Heart right ventricle (tissue), 16 donors: ENCODE measurements around the gene FTSJ3. TPM values are rescaled to one million over a fixed set of nuclear protein-coding genes. Genes with fewer than 3 reads are reported as not detected.

Source experiments
- ATAC-seq, 8 donors: fragments of 200-7000 bp; cut with Tn5 transposase; one replicate each; pipeline ENCODE4 v1.9.1; 2020; ENCODE audit warnings: mild to moderate bottlenecking in 8 of 8, moderate library complexity in 8 of 8, moderate number of reproducible peaks in 1 of 8
- DNase-seq, 2 donors: peaks; one replicate each; pipeline ENCODE4 v3.0.0-alpha.2; 2020
- H3K27ac ChIP-seq, 10 donors: fragments of 200-600 bp; sonication (generic) in 2 of 10; one replicate each; pipeline versions ENCODE4 v1.5.0 to v1.8.0; 2020 to 2022; ENCODE audit warnings: mild to moderate bottlenecking in 3 of 10
- H3K27me3 ChIP-seq, 7 donors: fragments of 200-600 bp; one replicate each; pipeline ENCODE4 v1.8.0; 2021 to 2022; ENCODE audit warnings: mild to moderate bottlenecking in 2 of 7
- H3K36me3 ChIP-seq, 9 donors: fragments of 200-600 bp; sonication (generic) in 1 of 9; one replicate each; pipeline versions ENCODE4 v1.5.0 to v1.8.0; 2020 to 2022; ENCODE audit warnings: mild to moderate bottlenecking in 2 of 9
- H3K4me1 ChIP-seq, 9 donors: fragments of 200-600 bp; sonication (generic) in 1 of 9; one replicate each; pipeline versions ENCODE4 v1.5.0 to v1.8.0; 2020 to 2022; ENCODE audit warnings: mild to moderate bottlenecking in 4 of 9
- H3K4me3 ChIP-seq, 10 donors: fragments of 200-600 bp; sonication (generic) in 2 of 10; one replicate each; pipeline versions ENCODE4 v1.5.0 to v1.8.0; 2020 to 2022; ENCODE audit warnings: mild to moderate bottlenecking in 7 of 10, moderate library complexity in 2 of 10
- H3K9me3 ChIP-seq, 11 donors: fragments of 200-600 bp in 10 of 11; sonication (generic) in 2 of 11; one replicate each; pipeline versions ENCODE4 v1.5.0 to v1.8.0; 2013 to 2022; ENCODE audit warnings: mild to moderate bottlenecking in 2 of 11, control low read depth in 1 of 11, moderate library complexity in 1 of 11
- CTCF ChIP-seq, 9 donors: fragments of 200-600 bp; sonication (generic) in 2 of 9; IDR thresholded peaks; one replicate each; pipeline versions ENCODE4 v1.5.0 to v1.8.0; 2021 to 2022; ENCODE audit warnings: antibody characterized with exemption in 9 of 9, mild to moderate bottlenecking in 5 of 9, moderate library complexity in 1 of 9
- WGBS, 2 donors: extraction: QIAGEN DNeasy Blood & Tissue Kit; methylation state at CpG; one replicate each; pipeline ENCODE4 v1.1.7; 2013; ENCODE audit warnings: inconsistent platforms in 1 of 2; 5-methylcytosine and 5-hydroxymethylcytosine counted together
- intact Hi-C, 10 donors: fragments of 100-400 bp; cut with DNase I; formaldehyde crosslinking; loops; one replicate each; pipeline versions ENCODE4 v1.11.1 to v1.14.2; 2022
- polyA plus RNA-seq, 2 donors: library from polyadenylated mRNA; stranded (reverse); fragments of 200-250 nt; gene quantifications; one replicate each; pipeline ENCODE4 v1.2.3, GENCODE V29; 2013
- total RNA-seq, 10 donors: library from RNA; stranded (reverse); fragmentation: NEBNext Ultra II Directional in 3 of 10; extraction: Animal tissue kit (Norgen Biotek cat#: 25700) in 3 of 10; gene quantifications; one replicate each; pipeline versions ENCODE4 v1.2.1 to v1.2.4, GENCODE V29; 2021 to 2023
- donor health status: Arrhythmogenic right ventricular cardiomyopathy.
- donor health status: ischemic (EF 13 %, LVEDD 7.1; RV severe dilation, severe dysfunction).
- donor health status: healthy with polysubstance abuse.
- donor health status: DM: no; HTN: yes; CAD: no.
- donor health status: DM: no; HTN: no; CAD: no.
- donor health status: ischemic (EF 25% LVEDD 6.9; RV normal size, moderate dysfunction).
- donor health status: ischemic (EF 25% LVEDD 5.7; RV mildly dilated, moderate dysfunction).
- donor health status: healthy.
- donor health status: DM: yes; HTN: yes; CAD: no.
- donor health status: Ischemic cardiomyopathy.
- donor health status: ischemic (EF 35%, LVEDD 5.7; RV mildly dilated, moderate dysfunction).
- donor health status: nonischemic (EF 11% LVEDD 7.7; RV severe dilation, severe dysfunction).
- donor health status: DM: yes; HTN: yes; CAD: no.
- donor health status: PGD.
- donor health status: ischemic (EF 29% LVEDD 5.4; RV normal size, mild dysfunction).
- donor health status: nonischemic (EF 23%, LVEDD 6.1; RV moderate dilation, normal function).

The FTSJ3 gene
- total and polyA plus RNA-seq, 12 donors: 14.0 to 43.0 (median 28.4) TPM

GRCh38 chr17:63775420-63775819 lies 52.0 kb downstream of the FTSJ3 start:
- Histone ChIP-seq H3K27ac (peak overlapping the region in 5 of 10 donors; percentile 96 to 99 (median 98)), H3K36me3 (peaks cover 0 to 50% (median 0%) of the 10 kb centered on the region in 9 donors), H3K27me3 (no peaks in the 10 kb centered on the region), H3K4me3 (peak overlapping the region; percentile 67 to 99 (median 92)), H3K4me1 (peaks cover 0 to 74% (median 60%) of the 10 kb centered on the region in 9 donors), H3K9me3 (no peaks in the 10 kb centered on the region)
- no peak for TF ChIP-seq CTCF (IDR thresholded peaks at IDR 0.05)
- ATAC-seq: no peak
- no peak for DNase-seq
- WGBS, 2 donors: 17 to 26% methylated on average over 8 of the region's 8 CpGs
- intact Hi-C loops: loop anchor here in 4 of 10 donors (5.0 to 10.0 kb wide), 3 partner anchors 42 to 52 kb away; partner anchors contain the start of genes FTSJ3 (in 3 of the 4) and PSMC5 (in 3 of the 4)

GRCh38 chr17:63774969-63775265 lies 52.5 kb downstream of the FTSJ3 start:
- H3K36me3 ChIP-seq: peaks cover 0 to 47% (median 0%) of the 10 kb centered on the region in 9 donors
- H3K4me3 ChIP-seq: peak overlapping the region; percentile 67 to 99 (median 92)
- WGBS, 2 donors: 3 to 7% methylated on average over 4 of the region's 4 CpGs
- ATAC-seq (no peak), DNase-seq (no peak)
- peak overlapping the region in 9 of 10 donors; percentile 95 to 99 (median 96) for H3K27ac ChIP-seq
- intact Hi-C loops: loop anchor here in 4 of 10 donors (5.0 to 10.0 kb wide), 4 partner anchors 42 to 67 kb away; partner anchors contain the start of genes FTSJ3 (in 3 of the 4), PSMC5 (in 3 of the 4) and SMARCD2 (in 1 of the 4)
- no peaks in the 10 kb centered on the region for H3K9me3 ChIP-seq
- H3K27me3 ChIP-seq: no peaks in the 10 kb centered on the region
- no peak for TF ChIP-seq CTCF (IDR thresholded peaks at IDR 0.05)
- peaks cover 0 to 74% (median 65%) of the 10 kb centered on the region in 9 donors for H3K4me1 ChIP-seq

- intact Hi-C loops: loop anchor here in 3 of 10 donors (5.0 to 10.0 kb wide), 2 partner anchors 50 to 68 kb away; partner anchors contain the start of genes FTSJ3 (in 2 of the 3), PSMC5 (in 2 of the 3) and SMARCD2 (in 1 of the 3)
- 0% methylated on average over 62 to 67 of the region's 67 CpGs for WGBS, 2 donors
- Histone ChIP-seq H3K36me3 (peaks cover 0 to 47% (median 0%) of the 10 kb centered on the region in 9 donors), H3K27me3 (no peaks in the 10 kb centered on the region), H3K9me3 (no peaks in the 10 kb centered on the region), H3K4me3 (peak within 1 kb of the TSS; percentile 67 to 99 (median 92)), H3K27ac (peak within 1 kb of the TSS; percentile 81 to 99 (median 96)), H3K4me1 (peaks cover 0 to 73% (median 65%) of the 10 kb centered on the region in 9 donors)
- DNase-seq (peak; percentile 90 to 92), ATAC-seq (peak in 7 of 8 donors; percentile 2 to 37 (median 6))
- TF ChIP-seq CTCF (IDR thresholded peaks at IDR 0.05): peak in 5 of 9 donors; percentile 4 to 31 (median 26)
These were observed 53.1 kb downstream of the FTSJ3 start, which contains the start of gene DDX42 for GRCh38 chr17:63774141-63774968. Gene DDX42 (plus strand): TSS chr17:63774170. CDS start chr17:63787050, 12,880 bp downstream.
